M059J (cell line): Measurements from ENCODE around the gene APBA3. TPM values are rescaled to one million over a fixed set of nuclear protein-coding genes. Genes with fewer than 3 reads are reported as not detected.

Source experiments
- DNase-seq: peaks from one replicate; pipeline ENCODE4 v3.0.0-alpha.2; 2012; ENCODE audit warnings: low read depth
- total RNA-seq: library from RNA; depleted of rRNA; stranded (reverse); fragments of >200 nt; shearing (Covaris generic); gene quantifications from 2 replicates; pipeline ENCODE4 v1.2.3, GENCODE V29; 2014; rRNA removed

The APBA3 gene
- total RNA-seq, result 13.7 and 15.0 TPM in 2 replicates

GRCh38 chr19:3761382-3762129 lies at the start of gene APBA3:
APBA3 (minus strand) TSS chr19:3761692; CDS start chr19:3760264, 1,428 bp downstream.
- peak; percentile 87 for DNase-seq

GRCh38 chr19:3810708-3811355 lies 49.3 kb upstream of the APBA3 start:
- DNase-seq, result no peak

- no peak for DNase-seq
Measured at GRCh38 chr19:3809881-3810707, 48.6 kb upstream of the APBA3 start.

GRCh38 chr19:3808420-3809143 lies 47.1 kb upstream of the APBA3 start:
- DNase-seq, result no peak

GRCh38 chr19:3807574-3808354 lies 46.3 kb upstream of the APBA3 start:
- no peak for DNase-seq

GRCh38 chr19:3807131-3807480 lies 45.6 kb upstream of the APBA3 start:
- no peak for DNase-seq

GRCh38 chr19:3805859-3806258 lies 44.4 kb upstream of the APBA3 start:
- DNase-seq, result no peak

- DNase-seq, result no peak
Measured at GRCh38 chr19:3804429-3804828, 42.9 kb upstream of the APBA3 start.

- DNase-seq, result no peak
Measured at GRCh38 chr19:3803986-3804385, 42.5 kb upstream of the APBA3 start.

GRCh38 chr19:3803114-3803888 lies 41.8 kb upstream of the APBA3 start:
- no peak for DNase-seq

GRCh38 chr19:3801412-3802096 lies 40.1 kb upstream of the APBA3 start:
- DNase-seq, result no peak

GRCh38 chr19:3800996-3801395 lies 39.5 kb upstream of the APBA3 start:
- no peak for DNase-seq

- DNase-seq, result no peak
Measured at GRCh38 chr19:3798137-3798536, 36.6 kb upstream of the APBA3 start.

- no peak for DNase-seq
Measured at GRCh38 chr19:3796358-3796757, 34.9 kb upstream of the APBA3 start.

- no peak for DNase-seq
Measured at GRCh38 chr19:3793799-3794198, 32.3 kb upstream of the APBA3 start.

GRCh38 chr19:3792114-3792513 lies 30.6 kb upstream of the APBA3 start:
- peak; percentile 15 for DNase-seq

GRCh38 chr19:3790941-3791340 lies 29.4 kb upstream of the APBA3 start:
- DNase-seq, result no peak

- DNase-seq, result no peak
Measured at GRCh38 chr19:3790209-3790734, 28.8 kb upstream of the APBA3 start.

GRCh38 chr19:3788996-3789778 lies 27.7 kb upstream of the APBA3 start:
- DNase-seq, result no peak
